NCI-H748 (cell line): ENCODE results near the gene BCAS3.

Experiments used
- DNase-seq: peaks from one replicate; lab custom pipeline; 2025; ENCODE audit not compliant: unreplicated experiment; lab: John Stamatoyannopoulos, UW

Gene BCAS3

DNA sequence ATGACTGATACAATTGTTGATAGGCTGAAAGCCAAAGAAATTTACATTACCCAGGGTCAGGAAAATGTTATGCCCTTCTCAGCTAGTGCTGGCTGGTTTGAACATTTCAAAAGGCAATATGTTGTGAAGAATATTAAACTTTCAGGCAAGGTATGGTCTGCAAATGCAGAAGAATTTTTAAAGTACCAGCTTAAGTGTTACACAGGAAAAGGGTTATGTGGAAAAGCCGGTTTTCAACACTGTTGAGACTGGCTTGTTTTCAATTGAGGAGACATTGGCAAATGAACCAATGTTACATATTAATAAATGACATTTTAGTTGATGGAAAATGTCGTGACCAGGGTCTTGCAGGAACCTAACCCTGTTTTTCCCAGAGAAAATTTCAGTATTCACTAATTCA is 506.1 kb downstream of the BCAS3 start:
- DNase-seq: no peak

DNA sequence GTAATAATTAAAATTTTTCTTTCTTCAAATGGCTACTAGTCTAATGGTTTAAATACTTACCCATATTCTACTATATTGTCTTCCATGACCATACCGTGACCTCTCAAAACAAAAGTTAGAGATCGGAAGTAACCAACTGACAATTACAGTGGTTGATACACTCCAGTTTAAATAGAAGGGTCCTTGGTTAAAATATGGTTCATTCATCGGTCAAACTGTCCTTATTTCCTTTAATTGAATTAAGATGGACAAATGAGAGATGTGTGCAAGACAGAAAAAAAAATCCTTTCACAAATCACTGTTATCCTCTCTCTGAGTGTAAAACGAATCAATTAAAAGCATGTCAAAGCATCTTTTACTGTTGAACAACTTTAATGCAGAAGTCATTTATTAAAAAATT is 507.7 kb downstream of the BCAS3 start:
- DNase-seq: no peak

DNA sequence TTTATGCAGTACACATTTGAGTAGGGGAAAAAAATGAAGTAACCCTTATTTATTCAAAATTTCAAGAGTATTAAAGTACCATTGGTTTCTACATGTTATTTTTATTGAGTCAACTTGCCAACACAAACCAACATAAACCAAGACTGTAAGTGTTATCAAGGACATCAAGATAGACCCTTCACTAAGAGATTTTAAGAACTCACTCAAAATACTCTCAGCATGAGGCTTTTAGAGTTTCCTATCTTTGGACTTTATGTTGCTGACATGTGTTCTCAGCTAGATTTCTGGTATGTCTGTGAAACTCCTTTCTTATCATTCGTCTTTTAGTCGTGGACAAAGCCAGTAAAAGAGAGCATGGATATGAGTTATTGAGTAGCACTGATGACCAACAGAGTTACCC is 509.4 kb downstream of the BCAS3 start:
- DNase-seq: no peak

DNA sequence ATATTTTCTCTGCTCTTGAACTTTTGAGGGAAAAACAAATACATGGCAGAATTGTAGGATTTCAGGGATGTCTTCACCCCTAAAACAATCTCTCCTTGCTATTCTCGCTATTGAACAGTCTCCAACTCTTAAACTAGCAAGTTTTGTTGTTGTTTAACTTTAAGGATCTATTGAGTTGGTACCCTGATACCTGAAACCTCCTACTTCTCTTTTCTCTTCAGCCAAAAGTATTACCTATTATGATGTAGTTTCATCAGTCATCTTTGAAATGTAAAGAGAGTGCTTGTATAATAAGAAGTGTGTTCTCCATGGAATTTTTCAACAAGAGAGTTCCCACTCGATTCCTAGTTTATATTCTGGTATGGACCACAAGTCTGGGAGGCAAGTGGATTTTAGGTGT is 510.4 kb downstream of the BCAS3 start:
- DNase-seq: no peak

DNA sequence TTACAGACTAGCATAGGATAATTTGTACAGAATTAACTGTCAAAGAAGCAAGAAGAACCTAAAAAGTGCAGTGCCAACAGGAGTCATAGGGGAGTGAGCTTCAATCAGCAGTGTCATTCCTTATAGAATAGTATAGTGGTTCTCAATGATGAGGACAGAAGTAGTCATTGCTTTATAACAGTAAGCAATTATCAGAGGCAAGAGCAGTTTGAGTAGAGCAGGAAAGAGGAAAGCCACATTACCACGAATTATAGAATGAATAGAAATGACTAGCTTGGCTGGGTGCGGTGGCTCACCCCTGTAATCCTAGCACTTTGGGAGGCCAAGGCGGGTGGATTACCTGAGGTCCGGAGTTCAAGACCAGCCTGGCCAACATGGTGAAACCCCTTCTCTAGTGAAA is 512.3 kb downstream of the BCAS3 start:
- DNase-seq: no peak

DNA sequence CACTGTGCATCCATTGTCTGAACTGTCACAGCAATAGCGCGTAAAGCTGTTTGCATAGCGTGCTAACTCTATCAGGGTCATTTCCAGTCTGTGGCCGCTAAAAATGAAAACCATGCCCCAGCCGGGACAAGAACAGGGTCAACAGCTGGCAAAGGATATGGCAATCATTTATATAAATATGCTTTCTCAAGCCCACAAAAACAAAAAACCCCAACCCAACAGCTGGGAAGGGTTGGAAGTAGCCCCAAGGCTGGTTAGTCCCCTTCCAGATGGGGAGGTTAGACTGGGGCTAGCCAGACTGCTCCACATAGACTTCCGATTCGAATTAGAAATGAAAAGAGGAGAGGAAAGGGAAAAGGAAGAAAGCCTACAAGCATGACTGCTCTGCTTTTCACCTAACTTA is 518.7 kb downstream of the BCAS3 start:
- DNase-seq: peak; percentile 13

DNA sequence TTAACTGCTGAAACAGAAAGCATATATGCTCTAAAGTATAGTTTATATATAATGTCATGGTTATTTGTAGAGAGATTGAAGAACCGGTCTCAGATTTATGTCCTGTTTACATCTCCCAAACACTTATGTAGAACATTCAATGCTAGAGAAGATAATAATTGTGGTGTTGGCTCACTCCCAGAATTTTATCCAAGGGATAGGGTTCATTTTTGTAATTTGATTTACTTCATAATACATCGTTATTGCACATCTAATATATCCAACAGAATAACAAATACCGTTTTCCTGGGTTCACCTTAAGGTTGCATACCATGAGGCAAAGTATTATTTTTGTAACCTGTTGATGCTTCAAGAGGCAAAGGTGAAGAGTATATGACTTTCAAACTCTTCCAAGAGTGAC is 519.1 kb downstream of the BCAS3 start:
- no peak for DNase-seq

DNA sequence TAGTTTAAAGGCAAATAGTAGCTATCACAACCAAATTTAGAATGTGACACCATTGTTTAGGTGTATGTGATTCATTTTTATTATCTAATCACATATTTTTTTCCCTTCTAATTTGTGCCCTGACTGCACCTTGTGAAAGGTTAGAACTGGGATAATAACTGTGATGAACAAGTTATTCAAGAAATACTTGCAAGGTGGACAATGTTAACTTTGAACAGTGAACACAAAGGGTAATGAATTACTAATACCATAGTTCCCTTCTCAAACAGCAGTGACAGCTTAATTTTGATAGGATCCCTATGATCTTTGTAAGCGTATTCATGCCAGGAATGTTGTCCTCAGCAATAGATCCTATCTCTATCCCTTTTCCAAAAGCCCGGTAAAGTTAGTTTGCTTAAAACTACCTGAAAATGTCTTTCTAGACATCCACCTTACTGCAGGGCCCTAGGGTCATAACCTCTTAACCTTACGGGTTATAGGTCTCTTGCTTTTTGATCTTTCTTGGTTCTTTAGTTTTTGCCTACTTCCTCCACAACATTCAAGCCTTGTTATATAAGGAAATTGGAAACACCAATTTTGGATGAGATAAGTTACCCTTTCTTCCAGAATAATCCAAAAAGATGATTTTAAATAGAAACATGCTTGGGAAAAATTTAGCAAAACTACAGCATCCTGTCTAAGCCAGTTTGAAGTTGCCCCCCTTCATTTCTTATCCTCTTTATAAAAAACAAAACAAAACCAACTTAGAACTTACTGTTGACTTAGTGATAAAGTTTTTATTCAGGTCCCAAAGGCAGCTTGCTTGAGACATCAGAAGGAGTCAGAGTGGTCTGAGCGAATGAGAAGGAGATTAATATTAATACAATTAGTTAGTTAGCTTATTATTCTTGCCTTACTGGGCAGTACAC is 522.0 kb downstream of the BCAS3 start:
- DNase-seq: no peak

DNA sequence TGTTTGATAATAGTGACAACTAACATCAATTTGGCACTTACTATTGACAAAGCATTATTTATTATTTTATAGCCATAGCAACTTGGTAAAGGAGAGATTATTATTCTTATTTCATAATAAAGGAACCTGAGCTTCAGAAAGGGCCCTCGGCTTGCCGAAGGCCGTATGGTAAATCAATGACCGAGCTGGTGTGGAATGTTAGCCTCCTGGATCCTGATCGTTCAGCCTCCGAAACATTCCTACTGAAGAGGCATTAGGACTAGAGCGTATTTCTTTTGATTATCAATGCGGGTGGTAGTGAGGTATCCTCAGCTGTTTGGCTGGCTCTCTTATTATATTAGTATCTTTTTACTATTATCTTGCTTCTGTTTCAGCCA is 522.7 kb downstream of the BCAS3 start:
- DNase-seq: no peak

DNA sequence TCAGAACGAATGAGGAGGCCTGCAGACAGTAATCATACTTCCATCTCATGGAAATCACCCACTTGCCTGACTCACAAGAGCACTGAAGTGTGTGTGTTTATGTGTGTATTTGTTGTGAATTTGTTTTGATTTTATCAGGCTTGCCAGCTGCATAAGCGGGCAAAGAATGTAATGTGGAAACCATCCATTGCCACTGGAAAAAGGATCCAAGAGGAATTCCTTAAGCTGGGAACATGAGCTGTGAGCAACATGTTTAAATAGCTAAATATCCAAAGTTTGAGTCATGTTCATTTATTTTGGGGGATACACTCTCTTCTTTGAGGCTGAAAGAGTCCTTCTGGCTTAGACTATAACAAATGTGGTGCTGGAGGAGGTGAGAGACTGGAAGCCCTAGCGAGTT is 523.6 kb downstream of the BCAS3 start:
- DNase-seq: no peak

DNA sequence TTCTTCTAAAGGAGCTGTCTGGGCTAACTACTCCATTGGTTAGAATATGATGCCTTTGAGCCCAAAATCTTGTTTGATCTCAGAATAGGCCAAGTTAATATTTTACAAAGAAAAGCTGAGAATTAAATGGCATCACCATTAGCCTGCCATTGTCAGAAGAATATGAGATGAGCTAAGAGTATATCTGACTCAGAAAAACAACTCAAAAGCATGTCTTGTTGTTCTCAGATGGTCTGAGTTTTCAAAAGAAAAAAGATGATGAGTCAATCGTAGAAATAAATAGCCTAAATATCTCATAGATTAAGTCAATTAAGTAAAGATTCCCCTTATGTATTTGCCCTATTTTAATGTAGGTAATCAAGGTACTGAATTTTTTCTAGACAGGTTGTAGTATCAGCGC is 524.9 kb downstream of the BCAS3 start:
- DNase-seq: no peak

DNA sequence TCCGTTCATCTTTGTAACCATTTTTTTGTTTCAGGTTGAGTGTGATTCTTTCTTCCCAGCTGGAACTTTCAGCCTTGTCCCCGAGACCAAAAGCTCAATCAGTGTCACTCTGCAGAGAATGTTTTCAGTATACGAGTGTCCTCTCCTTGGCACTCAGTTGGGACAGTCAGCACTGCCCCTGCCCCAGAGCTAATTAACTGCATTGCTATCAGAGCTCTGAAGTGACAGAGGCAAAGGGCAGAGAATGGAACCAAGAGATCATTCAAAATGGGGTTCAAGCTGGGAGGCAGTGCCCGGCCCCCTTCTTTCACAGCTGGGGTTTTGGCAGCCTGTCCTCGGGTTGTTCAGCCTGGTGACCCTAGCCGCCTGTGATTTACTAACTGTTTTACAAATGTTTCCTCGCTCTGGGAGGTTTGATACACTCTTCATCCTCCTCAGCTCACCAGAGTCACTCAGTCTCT is 526.0 kb downstream of the BCAS3 start:
- DNase-seq: no peak

DNA sequence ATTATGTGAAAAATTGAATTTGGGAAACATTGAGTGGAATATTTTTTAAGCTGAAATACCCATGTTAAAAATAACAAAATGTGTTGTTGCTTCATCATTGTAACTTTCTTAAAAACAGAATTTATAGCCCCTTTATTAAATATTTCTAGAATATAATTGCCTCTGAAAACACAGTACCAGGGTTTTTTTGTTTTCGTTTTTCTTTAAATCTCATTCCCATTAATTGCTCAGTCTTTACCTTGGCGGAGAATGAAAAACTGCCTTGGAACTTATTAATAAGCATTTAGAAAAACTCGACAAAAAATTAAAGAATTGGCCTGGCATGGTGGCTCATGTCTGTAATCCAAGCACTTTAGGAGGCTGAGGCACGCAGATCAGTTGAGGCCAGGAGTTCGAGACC is 526.8 kb downstream of the BCAS3 start:
- DNase-seq: no peak

DNA sequence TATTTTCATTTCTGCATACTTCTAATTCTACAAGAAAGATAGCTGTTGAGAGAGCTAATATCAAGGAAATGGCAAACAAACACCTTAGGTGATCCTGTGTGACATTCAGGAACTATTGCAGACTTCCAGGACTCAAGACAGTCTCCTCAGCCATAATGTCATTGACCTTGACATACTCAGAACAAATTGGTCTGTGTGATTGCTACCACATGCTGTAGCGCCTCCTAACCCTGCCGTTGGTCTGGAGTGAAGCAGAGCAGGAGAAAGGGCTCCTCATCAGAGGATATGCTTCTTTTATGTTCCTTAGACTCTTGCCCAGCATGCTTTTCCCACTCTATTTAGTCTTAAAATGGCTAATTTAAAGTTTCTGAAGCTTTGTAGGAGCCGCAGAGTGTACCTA is 527.8 kb downstream of the BCAS3 start:
- DNase-seq: no peak

DNA sequence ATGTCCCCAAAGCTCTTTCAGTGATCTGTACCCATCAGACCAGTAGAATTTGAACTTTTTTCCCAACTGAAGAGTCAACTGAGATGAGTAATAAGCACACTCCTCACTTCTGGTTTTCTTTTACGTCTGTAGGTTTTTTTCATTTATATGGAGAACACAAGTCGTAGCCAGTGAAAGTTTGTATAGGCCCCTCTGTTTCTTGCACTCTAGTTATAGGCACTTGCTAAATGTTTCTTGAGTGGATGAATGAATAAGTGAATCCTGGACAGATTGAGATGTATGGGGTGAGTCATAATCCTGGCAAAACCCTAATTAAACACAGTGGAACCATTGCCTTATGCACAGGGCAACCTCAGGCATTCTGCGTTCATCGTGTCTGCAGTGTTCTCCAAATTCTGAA is 528.3 kb downstream of the BCAS3 start:
- no peak for DNase-seq

DNA sequence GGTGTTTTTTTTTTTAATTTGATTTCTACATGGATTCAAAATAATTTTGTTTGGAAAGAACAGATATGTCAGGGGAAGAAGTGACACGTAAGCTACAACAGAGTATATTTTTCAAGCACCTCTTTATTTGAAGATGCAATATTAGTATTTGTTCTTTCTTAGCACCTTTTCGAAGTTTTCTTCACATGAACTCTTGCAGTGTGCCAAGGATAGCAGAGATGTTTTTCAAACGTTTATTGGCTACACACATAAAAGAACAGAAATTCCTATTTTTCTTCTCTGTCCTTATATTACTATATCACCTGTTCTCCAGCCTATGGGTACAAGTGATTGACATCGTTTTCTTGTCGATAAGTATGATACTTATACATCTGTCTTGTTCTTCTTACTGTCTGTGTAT is 529.3 kb downstream of the BCAS3 start:
- DNase-seq: no peak

DNA sequence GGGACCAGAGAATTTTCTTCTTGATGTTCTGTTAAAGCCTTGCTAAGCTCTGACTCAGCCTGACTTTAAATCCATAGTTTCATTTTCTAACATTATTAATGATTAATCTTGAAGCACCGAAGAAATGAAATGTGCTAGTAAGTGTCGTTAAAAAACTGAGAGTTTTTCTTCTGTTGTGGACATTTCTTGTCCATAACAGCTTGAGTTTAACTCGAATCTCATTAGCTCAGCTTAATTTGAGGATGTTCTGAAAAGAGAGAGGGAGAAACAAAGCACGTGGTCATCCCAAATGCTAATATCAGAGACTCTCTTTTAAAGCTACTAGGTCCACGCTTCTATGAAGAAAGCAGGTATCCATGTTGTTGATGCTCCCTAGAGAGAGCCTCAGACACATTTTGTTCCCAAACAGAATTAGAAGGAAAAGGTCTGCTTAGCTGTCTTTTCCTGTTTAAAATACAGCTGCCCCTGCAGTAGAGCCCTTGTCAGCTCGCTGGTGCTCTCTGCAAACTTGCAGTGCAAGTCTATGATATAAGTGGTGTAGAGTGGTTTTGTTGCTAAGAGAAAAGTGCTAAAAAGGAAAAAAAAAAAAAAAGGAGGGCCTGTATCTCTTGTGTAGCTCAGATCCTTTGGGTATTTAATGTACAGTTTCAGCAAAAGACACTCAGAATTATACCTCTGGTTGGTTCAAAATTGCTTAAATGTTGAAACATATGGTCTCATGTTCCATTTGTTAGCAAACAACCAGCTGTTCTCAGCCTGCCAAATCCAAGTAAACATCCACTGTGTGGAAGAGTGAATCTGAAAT is 530.9 kb downstream of the BCAS3 start:
- DNase-seq: no peak

DNA sequence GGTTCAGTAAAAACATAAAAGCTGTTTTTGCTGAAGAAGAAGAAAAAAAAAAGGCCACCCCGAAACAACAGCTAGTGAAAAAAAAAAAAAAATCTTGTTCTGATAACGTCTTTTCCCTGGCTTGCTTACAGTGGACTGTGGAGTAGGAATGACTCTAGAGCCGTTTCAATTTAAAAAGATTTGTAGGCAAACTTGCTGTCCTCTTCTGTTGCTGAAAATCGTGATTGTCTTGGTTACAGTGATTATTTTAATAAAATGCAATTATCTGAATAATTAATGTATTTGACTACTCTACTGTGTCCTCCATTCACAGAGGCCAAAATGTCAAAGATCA is 531.4 kb downstream of the BCAS3 start:
- DNase-seq: no peak

DNA sequence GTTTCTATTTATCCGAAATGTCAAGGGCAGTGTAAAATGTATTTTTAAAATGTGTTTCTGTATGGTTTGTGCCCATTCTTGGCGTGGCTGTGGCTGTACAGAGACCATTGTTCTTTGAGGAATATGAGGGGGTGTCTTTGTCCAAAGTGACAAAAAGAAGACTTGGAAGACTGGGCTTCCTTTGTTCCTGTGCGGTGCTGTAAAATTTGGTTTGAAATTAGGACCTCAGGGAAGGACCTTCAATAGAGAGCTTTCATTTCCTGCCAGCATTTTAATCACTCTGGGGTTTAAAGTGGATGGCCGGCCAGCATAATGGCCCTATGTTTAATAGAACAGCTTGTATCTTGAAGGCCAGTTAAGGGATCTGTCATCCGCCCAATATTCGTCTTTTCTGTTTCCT is 531.9 kb downstream of the BCAS3 start:
- DNase-seq: no peak

DNA sequence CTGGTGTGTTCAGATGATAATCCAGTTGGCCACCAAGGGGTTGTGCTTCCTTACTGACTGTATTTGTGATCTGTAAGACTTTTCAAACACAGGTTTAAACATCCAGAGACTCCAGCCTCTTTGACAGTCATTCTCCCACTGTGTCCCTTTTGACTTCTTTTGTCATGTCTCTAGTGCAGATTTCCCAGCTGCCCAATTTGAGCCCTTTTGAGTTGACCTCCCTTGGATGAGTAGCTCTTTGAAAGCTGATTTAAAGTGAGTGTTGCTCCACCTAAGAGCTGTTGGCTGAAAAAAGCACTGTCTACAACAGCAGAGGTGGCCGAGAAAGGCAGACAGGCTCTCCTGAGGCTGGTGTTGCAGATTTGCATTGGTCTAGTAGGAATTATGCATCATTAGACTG is 533.6 kb downstream of the BCAS3 start:
- DNase-seq: no peak

DNA sequence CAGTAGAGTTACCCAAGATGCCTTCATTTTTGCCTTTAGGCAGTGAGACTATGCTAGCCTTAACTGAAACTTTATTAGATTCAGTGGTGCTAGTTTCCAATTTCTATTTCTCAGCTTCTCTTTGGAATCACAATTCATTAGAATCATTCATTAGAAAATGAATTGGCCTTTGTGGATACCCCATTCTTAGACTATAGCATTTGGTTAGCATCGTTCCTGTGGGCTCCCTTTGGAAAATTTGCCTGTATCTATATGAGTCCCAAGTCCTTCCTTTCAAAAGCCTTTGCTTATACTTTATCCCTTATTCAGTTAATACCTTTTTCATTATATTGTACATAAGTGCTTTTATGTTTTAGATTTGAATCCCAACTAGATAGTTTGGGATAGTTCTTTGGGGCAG is 535.0 kb downstream of the BCAS3 start:
- DNase-seq: no peak

DNA sequence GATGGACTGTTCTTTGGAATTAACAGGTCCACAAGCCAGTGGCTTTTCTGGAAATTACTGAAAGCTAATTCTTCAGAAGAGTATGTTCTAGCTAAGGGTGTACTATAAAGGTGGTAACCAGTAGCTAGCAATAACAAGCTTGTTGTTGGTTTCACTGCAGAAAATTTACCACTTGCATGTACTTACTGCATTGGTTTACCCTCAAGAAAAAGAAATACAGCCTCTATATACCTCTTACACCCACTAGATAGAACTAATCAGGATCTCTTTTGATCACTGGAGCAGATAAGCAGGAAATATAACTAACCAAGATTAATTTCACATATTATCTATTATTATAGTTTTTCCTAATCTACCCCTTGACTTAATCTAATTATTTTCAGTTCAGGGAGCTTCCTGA is 537.1 kb downstream of the BCAS3 start:
- DNase-seq: no peak
